Measurements from ENCODE around the gene CNTNAP5.

Gene CNTNAP5

GRCh38 chr2:124053796-124054195, 28.7 kb downstream of the CNTNAP5 start:
- DNase-seq (ENCODE audit: low read depth in 4 of 4, low spot score in 1 of 4) = no peak

- no peak for DNase-seq (ENCODE audit: low read depth in 4 of 4, low spot score in 1 of 4)
Observed at GRCh38 chr2:124063596-124063995, 38.5 kb downstream of the CNTNAP5 start.

- no peak for DNase-seq (ENCODE audit: low read depth in 4 of 4, low spot score in 1 of 4)
Observed at GRCh38 chr2:124065636-124066035, 40.5 kb downstream of the CNTNAP5 start.

GRCh38 chr2:124066776-124067175, 41.7 kb downstream of the CNTNAP5 start:
- no peak for DNase-seq (ENCODE audit: low read depth in 4 of 4, low spot score in 1 of 4)

- DNase-seq (ENCODE audit: low read depth in 4 of 4, low spot score in 1 of 4) = no peak
Observed at GRCh38 chr2:124079045-124079444, 54.0 kb downstream of the CNTNAP5 start.

- DNase-seq (ENCODE audit: low read depth in 4 of 4, low spot score in 1 of 4) = no peak
Observed at GRCh38 chr2:124080281-124081153, 55.4 kb downstream of the CNTNAP5 start.

- DNase-seq (ENCODE audit: low read depth in 4 of 4, low spot score in 1 of 4) = no peak
Observed at GRCh38 chr2:124081154-124081716, 56.1 kb downstream of the CNTNAP5 start.

GRCh38 chr2:124088616-124089015, 63.5 kb downstream of the CNTNAP5 start:
- no peak for DNase-seq (ENCODE audit: low read depth in 4 of 4, low spot score in 1 of 4)

- DNase-seq (ENCODE audit: low read depth in 4 of 4, low spot score in 1 of 4) = no peak
Observed at GRCh38 chr2:124091721-124092120, 66.6 kb downstream of the CNTNAP5 start.

GRCh38 chr2:124092651-124093050, 67.6 kb downstream of the CNTNAP5 start:
- DNase-seq (ENCODE audit: low read depth in 4 of 4, low spot score in 1 of 4) = no peak

GRCh38 chr2:124104914-124105313, 79.8 kb downstream of the CNTNAP5 start:
- no peak for DNase-seq (ENCODE audit: low read depth in 4 of 4, low spot score in 1 of 4)

- no peak for DNase-seq (ENCODE audit: low read depth in 4 of 4, low spot score in 1 of 4)
Observed at GRCh38 chr2:124112206-124112605, 87.1 kb downstream of the CNTNAP5 start.

GRCh38 chr2:124112966-124113365, 87.9 kb downstream of the CNTNAP5 start:
- DNase-seq (ENCODE audit: low read depth in 4 of 4, low spot score in 1 of 4) = no peak

- no peak for DNase-seq (ENCODE audit: low read depth in 4 of 4, low spot score in 1 of 4)
Observed at GRCh38 chr2:124120246-124120645, 95.2 kb downstream of the CNTNAP5 start.

- DNase-seq (ENCODE audit: low read depth in 4 of 4, low spot score in 1 of 4) = no peak
Observed at GRCh38 chr2:124121106-124121505, 96.0 kb downstream of the CNTNAP5 start.

- no peak for DNase-seq (ENCODE audit: low read depth in 4 of 4, low spot score in 1 of 4)
Observed at GRCh38 chr2:124121760-124122275, 96.7 kb downstream of the CNTNAP5 start.

GRCh38 chr2:124122340-124122739, 97.3 kb downstream of the CNTNAP5 start:
- no peak for DNase-seq (ENCODE audit: low read depth in 4 of 4, low spot score in 1 of 4)

- no peak for DNase-seq (ENCODE audit: low read depth in 4 of 4, low spot score in 1 of 4)
Observed at GRCh38 chr2:124131276-124131675, 106.2 kb downstream of the CNTNAP5 start.

GRCh38 chr2:124136110-124136509, 111.0 kb downstream of the CNTNAP5 start:
- no peak for DNase-seq (ENCODE audit: low read depth in 4 of 4, low spot score in 1 of 4)

- DNase-seq (ENCODE audit: low read depth in 4 of 4, low spot score in 1 of 4) = no peak
Observed at GRCh38 chr2:124138076-124138475, 113.0 kb downstream of the CNTNAP5 start.

- DNase-seq (ENCODE audit: low read depth in 4 of 4, low spot score in 1 of 4) = no peak
Observed at GRCh38 chr2:124145982-124146381, 120.9 kb downstream of the CNTNAP5 start.

- no peak for DNase-seq (ENCODE audit: low read depth in 4 of 4, low spot score in 1 of 4)
Observed at GRCh38 chr2:124147552-124147951, 122.5 kb downstream of the CNTNAP5 start.
